Stimulated activated CD8-positive, alpha-beta memory T cell treated with anti-CD3 and anti-CD28 coated beads, Interleukin-7, amount 100 ng/mL, for 1 hour (primary cell): Measurements from ENCODE around the gene TBC1D16.

Source experiments
- DNase-seq, 2 donors: peaks; one replicate each; pipeline ENCODE4 v3.0.0-alpha.2; 2020; ENCODE audit warnings: low read depth in 2 of 2

Gene TBC1D16

GRCh38 chr17:79928502-79929256 is 107.0 kb downstream of the TBC1D16 start:
- DNase-seq: no peak

GRCh38 chr17:79927688-79928501 is 107.8 kb downstream of the TBC1D16 start:
- DNase-seq: no peak

GRCh38 chr17:79927136-79927661 is 108.5 kb downstream of the TBC1D16 start:
- DNase-seq: no peak

GRCh38 chr17:79926605-79927135 is 109.0 kb downstream of the TBC1D16 start:
- DNase-seq: no peak

GRCh38 chr17:79926142-79926604 is 109.5 kb downstream of the TBC1D16 start:
- no peak for DNase-seq

- no peak for DNase-seq
Observed at GRCh38 chr17:79925242-79925957, 110.3 kb downstream of the TBC1D16 start.

GRCh38 chr17:79924639-79924976 is 111.1 kb downstream of the TBC1D16 start:
- DNase-seq: no peak

GRCh38 chr17:79923974-79924638 is 111.6 kb downstream of the TBC1D16 start:
- DNase-seq: no peak

GRCh38 chr17:79922798-79923197 is 112.9 kb downstream of the TBC1D16 start:
- DNase-seq: no peak

- DNase-seq: no peak
Observed at GRCh38 chr17:79922116-79922601, 113.5 kb downstream of the TBC1D16 start.

GRCh38 chr17:79921411-79922115 is 114.1 kb downstream of the TBC1D16 start:
- no peak for DNase-seq

- DNase-seq: no peak
Observed at GRCh38 chr17:79920751-79921410, 114.8 kb downstream of the TBC1D16 start.

- no peak for DNase-seq
Observed at GRCh38 chr17:79919862-79920720, 115.6 kb downstream of the TBC1D16 start.

- DNase-seq: no peak
Observed at GRCh38 chr17:79919164-79919585, 116.5 kb downstream of the TBC1D16 start.

- no peak for DNase-seq
Observed at GRCh38 chr17:79918581-79919163, 117.0 kb downstream of the TBC1D16 start.

- no peak for DNase-seq
Observed at GRCh38 chr17:79917902-79918484, 117.7 kb downstream of the TBC1D16 start.

- no peak for DNase-seq
Observed at GRCh38 chr17:79916991-79917901, 118.4 kb downstream of the TBC1D16 start.
